Fibroblast of skin of abdomen (primary cell): Measurements from ENCODE around the gene LMAN2.
A peak's percentile ranks its signal among the peaks of the same experiment; 100 is the strongest.
"Not testable (repeated sequence)": the region's sequence is repeated elsewhere in the genome, so short reads cannot be mapped to it uniquely, and the experiment has no call there.

Experiments
- DNase-seq: peaks from one replicate; pipeline ENCODE4 v3.0.0-alpha.2; 2013

The LMAN2 gene

DNA sequence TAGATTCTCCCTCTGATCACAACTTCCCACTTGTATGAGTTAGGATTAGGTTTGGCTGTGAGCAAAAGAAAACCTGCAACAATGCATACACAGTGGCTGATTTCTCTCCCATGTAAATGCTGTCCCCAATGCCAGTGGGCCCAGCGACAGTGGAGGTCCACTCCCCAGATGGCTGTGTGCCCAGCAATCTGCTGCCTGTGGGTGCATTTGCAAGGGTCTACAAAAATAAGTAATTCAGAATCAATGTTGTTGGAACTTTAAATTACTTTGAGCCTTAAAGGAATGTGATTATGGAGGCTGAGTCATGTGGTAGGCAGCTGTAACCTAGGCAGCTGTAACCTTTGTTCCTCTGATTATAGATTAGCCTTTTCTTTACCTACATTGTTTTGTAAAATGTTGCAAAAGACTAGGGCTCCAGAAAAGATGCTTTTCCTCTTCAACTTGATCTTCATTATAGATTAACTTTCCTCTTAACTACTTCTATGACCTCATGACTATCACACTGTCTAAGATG, 25.5 kb downstream of the LMAN2 start:
- DNase-seq, result no peak

DNA sequence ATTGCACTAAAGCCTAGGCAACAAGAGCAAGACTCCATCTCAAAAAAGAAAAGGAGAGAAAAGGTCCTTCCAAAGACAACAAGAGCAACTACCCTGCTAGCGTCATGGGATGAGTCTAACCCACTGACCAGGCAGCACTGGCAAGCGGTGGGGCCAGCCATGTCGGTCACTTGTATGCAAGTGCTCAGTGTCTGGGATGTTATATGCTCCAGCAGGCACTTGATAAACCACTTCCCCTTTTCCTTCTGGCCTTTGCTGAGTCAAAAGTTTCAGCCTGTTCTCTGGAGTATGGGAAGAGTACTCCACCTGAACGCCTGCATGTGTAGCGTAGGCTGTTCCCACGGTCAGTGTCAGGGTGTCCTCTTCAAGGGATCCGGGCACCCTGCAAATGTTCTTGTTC, 30.6 kb downstream of the LMAN2 start:
- no peak for DNase-seq

DNA sequence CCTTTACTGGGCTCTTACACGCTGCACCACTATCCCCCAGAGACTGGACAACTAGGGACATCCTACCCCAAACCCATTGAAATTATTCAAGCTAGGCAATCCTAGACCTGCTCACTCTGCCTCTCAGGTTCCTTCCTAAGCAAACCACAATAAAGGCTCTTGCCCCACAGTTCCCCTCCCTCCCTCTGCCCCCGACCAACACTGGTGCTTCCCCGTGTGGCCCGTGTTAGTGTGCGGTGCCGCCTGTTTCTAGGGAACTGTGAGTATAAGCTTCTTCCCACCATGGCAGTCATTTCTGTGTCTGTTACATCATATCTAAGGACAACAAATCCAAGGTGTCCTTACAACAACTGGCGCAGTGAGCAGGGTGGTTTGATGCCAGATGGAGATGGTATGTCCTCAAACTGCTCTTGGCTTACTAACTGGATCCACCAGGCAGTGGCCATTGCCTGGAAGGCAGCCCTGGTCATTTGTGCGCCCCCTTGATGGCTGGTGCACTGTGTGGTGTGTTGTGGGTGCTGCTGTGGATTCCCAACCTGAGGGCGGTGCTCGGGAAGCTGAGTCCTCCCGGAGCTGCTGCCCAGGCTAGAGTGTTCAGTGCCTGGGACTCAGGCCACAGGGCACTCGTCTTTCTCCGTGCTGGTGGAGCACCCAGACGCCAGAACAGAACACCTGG, 31.4 kb downstream of the LMAN2 start:
- DNase-seq, result no peak

DNA sequence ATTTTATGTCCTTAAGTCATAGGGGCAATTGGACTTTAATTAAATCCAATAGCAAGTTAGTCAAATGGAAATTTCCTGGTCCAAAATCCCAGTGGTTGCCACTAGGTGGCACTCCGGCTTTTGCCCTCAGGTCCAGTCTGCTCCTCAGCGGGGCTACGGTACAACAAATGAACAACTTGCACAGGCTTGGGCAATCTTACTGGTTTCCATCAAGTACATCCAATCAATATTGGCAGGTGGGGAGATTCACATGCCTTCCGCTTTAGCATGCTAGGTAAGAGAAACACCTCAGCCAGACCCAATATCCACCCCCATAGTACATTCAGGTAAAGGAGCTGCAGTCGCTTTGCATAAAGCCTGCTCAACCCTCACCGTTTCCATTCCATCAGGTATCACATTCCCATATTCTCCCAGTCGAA, 33.5 kb downstream of the LMAN2 start:
- peak; percentile 66 for DNase-seq

DNA sequence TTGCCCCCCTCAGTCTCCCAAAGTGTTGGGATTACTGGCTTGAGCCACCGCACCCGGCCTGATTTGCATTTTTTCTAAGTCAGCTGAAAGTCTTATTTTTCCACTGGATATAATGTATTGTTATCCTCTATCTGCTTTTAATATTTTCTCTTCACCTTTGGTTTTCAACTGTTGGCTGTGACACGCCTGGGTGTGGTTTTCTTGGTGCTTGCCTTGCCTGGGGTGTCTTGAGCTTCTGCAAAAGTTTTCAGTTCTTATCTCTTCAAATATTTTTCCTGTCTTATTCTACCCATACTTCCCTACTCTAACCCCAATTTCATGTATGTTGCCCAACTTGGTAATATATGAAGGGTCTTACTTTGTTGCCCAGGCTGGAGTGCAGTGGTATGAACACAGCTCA, 35.5 kb downstream of the LMAN2 start:
- DNase-seq, result no peak

DNA sequence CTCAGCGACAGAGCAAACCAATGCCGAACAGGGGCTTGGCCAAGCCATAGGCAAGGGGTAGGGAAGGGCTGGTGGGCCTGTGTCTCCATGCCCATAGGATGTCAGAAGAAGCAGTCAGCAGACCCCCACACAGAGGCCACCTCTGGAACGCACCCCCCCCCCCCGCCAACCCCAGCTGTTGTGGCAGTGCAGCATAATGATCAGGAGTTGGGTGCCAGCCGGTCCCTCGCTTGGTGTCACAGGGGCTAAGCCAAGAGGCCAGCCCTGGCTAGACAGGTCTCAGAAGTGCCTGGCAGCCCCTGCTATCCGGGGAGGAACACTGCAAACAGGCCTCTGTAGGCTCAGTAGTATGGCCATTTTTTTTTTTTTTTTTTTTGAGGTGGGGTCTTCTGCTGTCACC, 36.1 kb downstream of the LMAN2 start:
- DNase-seq, result no peak

DNA sequence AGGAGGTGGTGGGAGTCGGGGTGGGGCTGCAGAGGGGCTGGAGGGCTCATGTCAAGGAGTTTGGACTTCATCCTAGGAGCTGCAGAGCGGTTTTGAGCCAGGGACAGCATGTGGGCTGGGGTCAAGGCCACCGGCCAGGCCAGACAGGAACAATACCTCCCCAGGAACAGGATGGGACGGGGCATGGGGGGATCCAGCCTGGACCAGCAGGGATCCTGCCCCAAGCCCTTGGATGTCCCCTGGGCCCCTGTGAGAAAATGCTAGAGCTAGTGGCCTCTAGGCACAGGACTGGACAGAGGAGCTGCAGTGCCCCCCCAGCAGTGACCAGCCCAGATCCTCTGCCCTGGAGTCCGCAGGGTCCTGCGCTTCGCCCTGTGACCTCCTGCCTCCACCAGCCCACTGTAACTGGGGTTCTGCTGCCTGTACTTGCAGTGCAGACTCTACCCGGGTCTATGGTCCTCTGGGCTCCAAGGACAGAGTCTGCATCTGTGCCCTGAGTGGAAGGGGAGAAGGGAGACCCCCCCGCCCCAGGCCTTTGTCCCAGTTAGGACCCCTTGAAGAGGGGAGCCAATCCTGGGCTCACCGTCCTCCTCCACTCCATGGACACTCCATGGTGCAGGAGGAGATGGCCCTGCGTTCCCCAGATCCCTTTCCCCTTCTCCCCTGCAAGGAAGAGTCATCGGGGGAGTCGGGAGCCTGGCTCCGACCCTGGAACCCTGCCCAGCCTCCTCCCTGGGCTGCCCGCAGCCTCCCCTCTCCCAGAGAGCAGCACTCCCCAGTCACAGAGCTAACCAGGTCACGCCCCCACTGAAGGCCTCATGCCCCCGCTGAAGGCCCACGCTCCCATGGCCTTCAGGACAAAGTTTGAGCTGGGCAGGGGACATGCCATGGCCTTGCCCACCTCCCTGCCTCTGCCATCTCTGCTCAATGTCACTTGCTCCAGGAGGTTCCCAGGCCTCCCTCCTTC, 36.8 kb downstream of the LMAN2 start:
- no peak for DNase-seq

DNA sequence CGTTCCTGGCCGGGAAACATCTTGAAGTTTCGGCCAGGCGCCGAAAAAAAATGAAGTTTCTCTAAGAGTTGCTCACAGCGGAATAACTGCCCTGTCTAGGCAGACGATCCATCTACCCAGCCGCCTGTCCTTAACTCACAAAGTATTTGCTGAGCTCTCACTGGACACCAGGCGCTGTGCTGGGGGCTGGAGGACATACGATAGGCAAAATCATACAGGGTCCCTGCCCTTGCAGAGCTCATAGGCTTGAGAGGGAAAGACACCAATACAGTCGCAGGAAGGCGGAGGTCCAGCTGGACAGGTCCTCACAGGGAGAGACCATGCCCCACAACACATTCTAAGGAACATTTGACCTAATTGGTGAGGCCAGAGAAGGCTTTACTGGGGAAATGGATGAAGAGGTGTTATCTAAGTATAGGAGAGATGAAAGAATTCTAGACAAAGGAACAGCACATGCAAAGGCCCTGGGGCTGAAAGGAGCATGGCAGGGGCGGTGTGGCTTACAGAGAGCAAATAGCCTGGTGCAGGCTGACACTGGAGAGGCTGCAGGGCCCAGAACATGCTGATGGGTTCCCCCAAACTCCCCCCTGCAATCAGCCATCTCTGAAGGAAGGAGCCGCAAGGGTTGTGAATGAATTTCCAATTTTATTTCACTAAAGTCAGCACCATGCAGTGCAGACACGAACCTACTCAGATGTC, 37.8 kb downstream of the LMAN2 start:
- DNase-seq, result no peak

DNA sequence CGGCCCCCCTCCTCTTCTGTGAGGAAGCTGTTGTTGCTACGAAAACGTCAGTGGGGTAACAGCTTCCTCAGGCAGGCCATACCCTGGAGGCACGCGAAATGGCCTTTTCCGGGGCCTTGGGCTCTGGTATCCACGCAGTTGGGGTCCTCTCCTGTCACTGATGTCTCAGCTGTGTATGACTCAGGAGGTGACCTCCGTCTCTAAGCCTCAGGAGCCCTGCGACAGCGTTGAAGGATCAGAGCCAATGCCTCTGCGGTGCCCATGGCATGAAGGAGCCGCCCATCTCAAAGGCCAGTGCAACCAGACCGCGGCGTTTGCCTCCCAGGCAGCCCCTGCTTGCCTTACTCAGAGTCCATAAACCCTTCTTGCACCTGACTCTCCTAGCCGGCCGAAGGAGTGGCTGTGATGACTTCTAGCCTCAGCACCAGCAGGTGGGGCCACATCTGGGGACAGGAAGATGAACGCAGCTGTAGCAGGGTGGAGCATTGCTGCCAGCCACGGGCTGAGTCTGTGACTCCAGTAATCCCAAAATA, 38.8 kb downstream of the LMAN2 start:
- no peak for DNase-seq

DNA sequence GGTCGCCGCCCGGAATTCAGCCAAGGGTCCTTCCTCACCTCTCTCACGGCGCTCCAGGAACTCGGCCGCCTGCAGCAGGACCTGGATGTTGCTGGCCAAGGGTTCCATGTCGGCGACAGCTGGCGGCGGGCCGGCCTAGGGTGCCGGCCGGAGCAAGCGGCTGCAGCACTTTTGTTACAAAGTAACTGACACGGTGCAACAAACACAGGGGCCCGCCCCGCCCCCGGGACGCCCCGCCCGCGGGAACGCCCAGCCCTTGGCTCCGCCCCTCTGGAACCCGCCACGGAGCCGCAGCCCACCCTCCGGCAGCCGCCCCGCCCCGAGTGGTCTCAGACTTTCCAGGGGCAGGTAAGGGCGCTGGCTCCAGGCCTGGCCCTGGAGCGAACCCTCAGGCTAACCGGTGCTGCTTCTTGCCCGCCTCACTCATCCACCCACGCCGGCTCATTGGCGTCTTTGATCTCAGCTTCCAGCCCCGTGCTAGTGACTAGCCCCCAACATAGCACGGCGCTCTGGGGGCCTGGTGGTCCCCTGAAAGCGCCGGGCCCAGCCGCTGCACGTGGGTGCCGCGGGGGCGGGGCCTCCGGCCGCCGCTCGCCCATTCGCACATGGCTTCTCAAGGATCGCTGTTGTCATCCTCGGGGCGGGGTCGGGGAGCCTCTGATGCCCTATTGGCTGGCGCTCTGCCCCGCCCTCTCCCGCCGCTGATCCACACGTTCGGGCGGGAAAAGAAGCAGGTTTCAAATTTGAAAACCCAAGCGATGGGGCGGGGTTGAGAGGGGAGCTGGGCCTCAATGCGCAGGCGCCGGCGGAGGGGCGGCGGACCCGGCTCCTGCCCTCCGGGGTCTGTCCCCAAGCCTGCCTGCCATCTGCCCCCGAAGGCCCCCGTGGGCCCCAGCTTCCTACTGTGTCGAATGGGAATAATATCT, 39.5 kb downstream of the LMAN2 start, which contains the start of gene MXD3:
MXD3 (minus strand) TSS at position 176 of the 926 bp plus-strand sequence; CDS start at position 108, 68 bp downstream.
- DNase-seq, result peak; percentile 96

DNA sequence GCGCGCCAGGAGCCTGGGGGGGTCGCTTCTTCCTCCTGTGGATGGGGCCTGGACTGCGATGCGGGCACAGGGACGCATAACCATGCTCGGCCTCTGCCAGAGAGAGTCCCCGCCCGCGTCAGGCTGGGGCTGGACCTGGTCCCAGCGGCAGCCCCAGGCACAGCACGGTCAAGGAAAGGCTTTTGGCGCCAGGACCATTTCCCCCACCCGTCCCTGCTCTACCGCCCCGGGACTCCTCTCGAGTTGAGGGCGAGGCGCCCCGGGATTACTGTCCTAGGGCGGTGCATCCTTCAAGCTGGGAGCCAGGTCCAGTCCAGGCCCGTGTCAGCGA, 40.1 kb downstream of the LMAN2 start:
- DNase-seq, result no peak

DNA sequence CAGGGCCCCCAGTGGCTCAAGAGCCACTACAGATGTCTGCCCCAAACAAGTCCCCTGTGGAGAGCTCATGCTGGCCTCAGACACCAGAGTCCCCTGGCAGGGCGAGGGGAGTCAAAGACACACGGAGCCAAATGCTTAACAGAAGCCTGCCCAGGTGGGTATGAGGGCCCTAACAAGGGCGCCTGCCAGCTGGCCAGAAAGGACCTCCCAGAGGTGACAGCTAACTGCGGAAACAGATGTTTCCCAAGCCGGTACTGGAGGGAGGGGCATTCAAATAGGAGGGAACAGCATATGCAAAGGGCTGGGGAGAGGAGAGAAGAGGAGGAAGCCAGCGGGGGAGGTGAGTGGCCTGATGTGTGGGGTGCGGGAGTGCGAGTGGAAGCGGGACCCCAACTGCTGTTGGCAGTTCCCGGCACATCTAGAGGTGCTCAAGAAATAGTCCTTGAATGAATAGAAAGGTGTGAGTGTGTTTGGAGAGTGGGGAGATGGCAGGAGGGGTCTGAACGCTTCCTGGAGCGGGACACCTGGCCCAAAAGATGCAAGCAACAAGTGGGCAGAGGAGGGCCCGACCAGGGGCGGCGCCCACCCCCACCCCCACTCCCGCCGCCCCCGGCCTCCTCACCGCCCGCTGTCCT, 40.6 kb downstream of the LMAN2 start:
- DNase-seq, result no peak

DNA sequence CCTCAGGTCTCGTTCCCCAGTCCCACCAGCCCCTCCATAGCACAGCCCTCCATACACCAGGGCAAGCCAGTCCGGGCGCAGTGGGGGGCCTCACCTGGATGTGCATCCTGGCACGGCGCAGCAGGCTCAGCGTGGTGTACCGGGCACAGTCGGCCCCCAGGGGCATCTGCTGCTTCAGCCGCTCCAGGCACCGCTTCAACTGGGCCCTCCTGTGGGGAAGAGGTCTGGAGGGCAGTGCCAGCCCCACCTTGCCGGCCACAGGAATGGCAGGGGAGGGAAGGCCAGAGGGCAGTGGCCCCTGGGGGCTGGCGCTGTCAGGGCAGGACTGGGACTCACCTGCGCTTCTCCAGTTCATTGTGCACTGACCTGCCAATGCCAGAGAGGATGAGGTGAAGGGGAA, 41.1 kb downstream of the LMAN2 start:
- no peak for DNase-seq

DNA sequence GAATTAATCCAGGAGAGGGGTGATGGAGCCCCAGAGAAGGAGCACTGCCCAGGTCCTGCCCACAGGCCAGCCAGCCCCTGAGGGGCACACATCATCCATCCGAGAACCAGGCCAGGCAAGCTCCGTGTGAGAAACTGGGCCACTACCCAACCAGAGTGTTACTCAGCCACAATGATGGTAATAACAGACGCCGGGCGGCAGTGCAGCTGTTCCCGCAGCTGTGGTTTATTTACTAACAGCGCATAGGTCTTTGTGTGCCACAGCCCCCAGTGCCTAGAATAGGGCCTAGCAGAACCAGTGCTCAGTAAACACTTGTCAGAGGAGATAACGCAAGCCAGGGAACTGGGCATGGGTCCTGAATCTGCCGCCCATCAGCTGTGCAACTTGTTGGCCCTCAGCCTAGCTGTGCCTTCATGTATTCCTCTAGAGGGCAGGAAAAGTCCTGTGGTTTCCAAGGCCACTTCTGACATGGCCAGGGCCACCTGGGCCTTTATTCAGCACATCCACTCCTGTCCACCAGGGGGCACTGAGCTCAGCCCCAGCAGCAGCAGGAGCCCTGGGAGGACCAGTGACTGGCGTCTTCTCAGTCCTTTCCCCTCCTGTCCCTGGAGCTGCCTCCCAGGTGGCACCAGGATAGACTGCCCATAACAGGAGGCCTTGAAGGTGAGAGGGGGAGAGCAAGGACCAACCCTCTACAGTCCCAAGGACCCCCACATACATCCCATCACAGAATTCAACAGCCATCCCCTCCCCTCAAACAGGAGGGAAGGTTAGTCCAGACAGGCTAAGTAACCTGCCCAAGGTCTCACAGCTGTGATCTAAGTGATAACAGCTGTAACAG, 41.9 kb downstream of the LMAN2 start:
- peak; percentile 47 for DNase-seq

DNA sequence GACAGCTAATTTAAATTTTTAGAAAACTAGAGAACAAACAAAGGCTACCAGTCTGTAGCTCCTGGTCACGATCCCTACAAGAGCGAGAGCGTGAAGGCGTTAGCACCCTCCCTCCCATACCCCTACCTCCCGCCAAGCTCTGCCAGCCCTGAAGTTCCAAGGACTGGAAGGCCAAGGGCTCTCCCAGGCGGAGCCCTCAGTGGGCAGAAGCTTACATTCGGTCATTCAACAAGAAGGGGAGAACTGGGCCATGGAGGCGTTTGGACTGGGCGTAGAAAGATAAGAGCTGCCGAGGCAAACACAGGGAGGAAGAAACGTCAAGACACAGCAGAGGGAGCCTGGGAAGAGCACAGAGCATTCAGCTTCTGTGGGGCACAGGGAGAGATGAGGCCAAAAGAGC, 42.7 kb downstream of the LMAN2 start:
- DNase-seq, result no peak

DNA sequence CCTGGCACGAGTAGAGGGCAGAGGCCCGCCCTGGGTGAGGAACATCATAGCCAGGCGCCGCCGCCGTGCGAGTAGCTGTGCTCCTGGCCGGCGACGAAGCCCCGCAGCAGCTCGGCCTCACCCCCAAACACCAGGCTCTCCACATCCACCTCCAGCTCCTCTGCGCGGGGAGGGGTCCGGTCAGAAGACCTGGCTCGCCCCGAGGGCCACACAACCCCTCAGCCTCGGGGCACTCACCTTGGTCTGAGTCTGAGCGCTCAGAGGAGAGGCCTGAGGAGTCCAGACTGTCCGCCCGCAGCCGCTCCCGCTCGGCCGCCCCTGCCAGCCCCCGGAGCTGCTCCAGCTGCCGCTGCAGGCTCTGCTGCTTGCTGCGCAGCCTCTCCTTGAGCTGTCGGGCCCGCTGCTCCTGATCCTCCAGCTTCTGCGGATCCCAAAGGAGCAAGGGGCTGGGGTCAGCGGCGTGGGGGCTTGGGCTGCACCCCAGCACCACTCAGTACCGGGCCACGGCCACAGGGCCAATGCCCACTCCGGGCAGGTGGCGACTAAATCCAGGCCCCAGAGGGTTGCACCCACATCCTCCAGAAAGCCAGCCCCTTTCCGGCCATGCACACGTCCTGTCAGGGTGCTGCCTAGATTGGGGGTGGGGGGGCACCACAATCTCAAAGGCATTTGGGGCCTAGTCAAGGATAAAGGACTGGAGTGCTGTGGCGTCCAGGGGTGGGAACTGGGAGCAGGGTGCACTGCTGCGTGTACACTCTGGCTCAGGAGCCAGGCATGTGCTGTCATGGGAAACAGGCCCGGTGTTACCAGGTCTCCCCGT, 43.7 kb downstream of the LMAN2 start:
- no peak for DNase-seq

DNA sequence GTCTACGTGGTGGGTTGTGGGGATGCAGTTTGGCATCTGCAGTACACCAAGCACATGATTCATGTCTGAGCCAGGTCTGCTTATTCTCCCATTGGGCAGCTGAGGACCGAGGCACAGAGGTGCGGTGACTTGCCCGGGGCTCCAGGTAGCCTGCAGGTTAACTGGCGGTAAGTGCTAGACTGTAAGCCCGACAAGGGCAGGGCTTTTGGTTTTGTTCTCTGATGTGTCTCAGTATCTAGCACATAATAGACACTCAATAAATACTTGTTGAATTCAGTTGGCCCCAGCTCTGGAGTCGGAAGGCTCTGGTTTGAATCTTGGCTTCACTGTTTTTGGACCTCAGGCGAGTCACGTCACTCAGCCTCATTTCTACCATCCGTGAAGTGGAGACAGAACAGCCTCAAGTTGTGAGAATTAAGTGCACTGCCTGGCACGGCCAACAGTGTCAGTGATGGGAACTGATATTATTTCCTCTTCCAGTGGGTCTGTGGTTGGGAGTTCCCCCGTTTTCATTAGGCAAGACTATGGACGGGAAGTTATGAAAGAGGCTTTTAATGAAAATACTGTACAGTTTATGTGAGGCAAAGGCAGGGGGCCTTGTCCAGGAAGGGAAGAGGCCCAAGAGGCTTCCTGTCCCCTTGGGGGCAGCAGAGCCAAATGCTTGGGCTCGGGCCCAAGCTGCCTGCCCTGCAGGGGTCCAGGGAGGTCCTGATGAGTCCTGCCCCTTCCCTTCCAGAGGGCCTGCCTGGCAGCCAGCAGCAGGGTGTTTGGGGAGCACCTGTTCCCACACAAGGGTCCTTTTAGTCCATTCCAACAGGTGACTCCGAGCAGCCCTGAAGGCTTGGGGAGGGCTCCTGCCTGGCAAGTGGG, 44.6 kb downstream of the LMAN2 start:
- DNase-seq, result no peak

DNA sequence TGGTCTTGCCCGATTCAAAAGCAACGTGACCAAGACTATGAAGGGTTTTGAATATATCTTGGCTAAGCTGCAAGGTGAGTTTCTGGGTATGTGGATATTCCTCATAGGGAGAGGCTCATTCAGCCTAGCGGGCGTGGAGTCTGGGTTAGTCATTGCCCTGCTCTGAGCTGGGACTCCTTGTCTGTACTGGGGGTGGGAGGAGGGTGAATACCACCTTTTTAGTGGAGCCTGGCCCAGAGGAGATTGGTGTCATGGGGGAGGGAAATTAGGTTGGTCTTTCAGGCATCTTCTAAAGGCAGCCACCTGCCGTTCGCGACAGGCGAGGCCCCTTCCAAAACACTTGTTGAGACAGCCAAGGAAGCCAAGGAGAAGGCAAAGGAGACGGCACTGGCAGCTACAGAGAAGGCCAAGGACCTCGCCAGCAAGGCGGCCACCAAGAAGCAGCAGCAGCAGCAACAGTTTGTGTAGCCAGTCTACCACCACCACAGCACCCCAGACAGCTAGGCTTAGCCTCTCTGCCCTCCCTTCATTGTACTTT, 45.3 kb downstream of the LMAN2 start:
- not testable (repeated sequence) for DNase-seq
